ENCODE measurements around the gene LIF. TPM values are rescaled to one million over a fixed set of nuclear protein-coding genes. Genes with fewer than 3 reads are reported as not detected.

LIF gene
- total and polyA plus RNA-seq, 9 donors: 0.35 to 8.3 (median 1.9) TPM

DNA sequence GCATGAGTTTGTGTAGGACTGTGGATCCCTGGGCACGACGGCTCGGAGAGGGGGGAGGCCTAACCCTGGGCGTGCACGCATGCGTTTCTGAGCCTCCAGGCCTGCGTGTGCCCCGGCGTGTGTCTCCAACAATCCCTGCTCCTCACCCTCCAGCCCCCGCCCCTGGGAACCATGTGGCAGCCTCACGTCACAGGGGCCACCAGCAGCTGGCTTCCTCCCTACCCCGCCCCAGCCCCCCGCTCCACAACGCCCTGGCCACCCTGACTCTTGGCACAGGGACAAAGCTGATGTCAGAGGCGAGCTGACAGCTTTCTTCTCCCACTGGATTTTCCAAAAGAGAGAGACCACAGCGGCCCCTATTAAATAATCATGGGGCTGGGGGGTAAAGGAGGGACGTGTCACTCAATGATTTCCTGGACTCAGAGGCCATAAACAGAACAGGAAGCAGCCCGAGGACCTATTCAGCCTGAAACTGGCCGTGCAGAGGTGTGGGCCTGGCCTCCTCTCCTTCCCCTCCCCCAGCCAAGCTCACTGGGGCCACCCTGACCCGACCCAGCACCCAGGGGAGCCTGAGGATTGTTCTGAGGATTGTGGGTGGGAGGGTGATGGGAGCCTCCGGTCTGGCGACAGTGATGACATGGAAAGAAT is 6.8 kb upstream of the LIF start:
- Histone ChIP-seq H3K27me3 (no peaks in the 10 kb centered on the region), H3K9me3 (no peaks in the 10 kb centered on the region), H3K27ac (no peak overlapping the region), H3K4me3 (no peak overlapping the region), H3K36me3 (no peaks in the 10 kb centered on the region), H3K4me1 (ENCODE audit: insufficient read depth) (peaks cover 6% of the 10 kb centered on the region)
- WGBS, 3 donors: 57 to 61% (median 57%) methylated on average over 20 to 22 of the region's 22 CpGs
- intact Hi-C loops (cut with DNase I): no loop called here
- DNase-seq: peak in 2 of 5 donors; percentile 42 to 48
- TF ChIP-seq CTCF (IDR thresholded peaks at IDR 0.05): no peak
- no peak for TF ChIP-seq EP300 (IDR thresholded peaks at IDR 0.05)
- no peak for TF ChIP-seq POLR2A (IDR thresholded peaks at IDR 0.05)

GRCh38 chr22:30252411-30253204 is 6.0 kb upstream of the LIF start:
- H3K9me3 ChIP-seq: no peaks in the 10 kb centered on the region
- intact Hi-C loops (cut with DNase I): no loop called here
- 86 to 92% (median 88%) methylated on average over 22 of the region's 22 CpGs for WGBS, 3 donors
- H3K27ac ChIP-seq: no peak overlapping the region
- H3K36me3 ChIP-seq: no peaks in the 10 kb centered on the region
- H3K4me1 ChIP-seq (ENCODE audit: insufficient read depth): peaks cover 6% of the 10 kb centered on the region
- no peak for TF ChIP-seq POLR2A (IDR thresholded peaks at IDR 0.05)
- no peak for TF ChIP-seq CTCF (IDR thresholded peaks at IDR 0.05)
- TF ChIP-seq EP300 (IDR thresholded peaks at IDR 0.05): no peak
- no peak overlapping the region for H3K4me3 ChIP-seq
- no peaks in the 10 kb centered on the region for H3K27me3 ChIP-seq
- DNase-seq: no peak

DNA sequence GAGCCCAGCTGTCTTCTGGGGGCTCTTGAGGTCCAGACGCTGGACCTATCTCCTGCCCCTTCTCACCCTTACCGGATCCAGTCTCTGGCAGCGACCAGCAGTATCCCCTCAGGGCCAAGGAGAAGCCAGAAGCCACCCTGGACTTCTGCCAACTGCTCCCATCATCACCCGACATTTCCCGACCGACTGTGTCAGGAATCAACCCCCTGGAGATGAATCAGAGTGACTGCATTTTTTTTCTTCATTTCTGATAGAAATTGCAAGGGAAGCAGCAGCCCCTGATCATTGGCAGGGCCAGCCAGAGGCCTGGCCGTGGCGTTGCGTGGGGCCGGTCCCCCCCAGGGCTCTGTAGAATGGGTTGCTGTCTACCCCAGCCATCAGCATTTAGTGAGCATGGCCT is 5.2 kb upstream of the LIF start:
- intact Hi-C loops (cut with DNase I): no loop called here
- TF ChIP-seq EP300 (IDR thresholded peaks at IDR 0.05) (no peak), CTCF (IDR thresholded peaks at IDR 0.05) (no peak), POLR2A (IDR thresholded peaks at IDR 0.05) (no peak)
- H3K27ac ChIP-seq: no peak overlapping the region

DNA sequence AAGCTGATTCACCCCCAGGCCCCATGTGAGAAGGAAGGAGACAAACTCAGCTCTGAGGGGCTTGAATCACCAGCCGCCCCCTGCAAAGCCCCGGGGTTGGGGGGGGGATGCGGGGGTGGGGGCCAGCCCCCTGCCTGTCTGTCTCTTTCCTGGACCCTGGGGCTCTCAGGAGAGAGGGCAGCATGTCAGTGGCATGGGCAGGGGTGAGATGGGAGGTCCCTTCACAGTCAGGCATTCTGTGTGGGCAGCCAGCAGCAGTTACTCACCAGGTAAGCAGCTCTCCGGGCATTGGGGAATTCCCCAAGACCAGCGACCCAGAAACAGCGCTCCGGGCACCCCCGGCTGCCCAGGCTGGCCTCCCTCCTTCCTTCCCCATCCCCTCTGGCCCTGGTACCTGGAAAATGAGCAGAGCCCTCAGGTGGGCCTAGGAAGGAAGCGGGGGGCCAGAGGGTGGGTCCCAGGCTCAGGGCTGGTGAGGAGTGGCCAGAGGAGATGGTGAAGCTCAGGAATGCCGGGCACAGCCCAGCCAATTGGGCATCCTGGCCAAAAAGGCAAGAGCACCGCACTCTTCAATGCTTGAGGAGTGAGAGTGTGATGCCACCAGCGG is 4.2 kb upstream of the LIF start:
- Histone ChIP-seq H3K27me3 (no peaks in the 10 kb centered on the region), H3K4me3 (no peak overlapping the region), H3K36me3 (no peaks in the 10 kb centered on the region), H3K4me1 (ENCODE audit: insufficient read depth) (peaks cover 5% of the 10 kb centered on the region), H3K27ac (no peak overlapping the region), H3K9me3 (no peaks in the 10 kb centered on the region)
- WGBS, 3 donors: 68 to 87% (median 69%) methylated on average over 4 to 12 of the region's 12 CpGs
- intact Hi-C loops (cut with DNase I): no loop called here
- no peak for TF ChIP-seq CTCF (IDR thresholded peaks at IDR 0.05)
- TF ChIP-seq POLR2A (IDR thresholded peaks at IDR 0.05): no peak
- TF ChIP-seq EP300 (IDR thresholded peaks at IDR 0.05): no peak
- DNase-seq: no peak

More for the DNA sequence above, 5.2 kb upstream of the LIF start:
- Histone ChIP-seq H3K4me1 (ENCODE audit: insufficient read depth) (peaks cover 6% of the 10 kb centered on the region), H3K4me3 (no peak overlapping the region), H3K27me3 (no peaks in the 10 kb centered on the region), H3K36me3 (no peaks in the 10 kb centered on the region), H3K9me3 (no peaks in the 10 kb centered on the region)
- no peak for DNase-seq
- 53 to 63% (median 57%) methylated on average over 10 of the region's 10 CpGs for WGBS, 3 donors
